ENCODE measurements around the gene PDE4C. TPM values are rescaled to one million over a fixed set of nuclear protein-coding genes. Genes with fewer than 3 reads are reported as not detected.

The PDE4C gene
- 1 to 10 TPM in 9 of 10 donors, under 1 TPM in 1; 0.99 to 5.0 (median 2.7) TPM for polyA plus RNA-seq (ENCODE audit: insufficient read length in 10 of 10)
- long read RNA-seq, donor 1 = 0 reads
- long read RNA-seq, donor 2 = 0 reads
- long read RNA-seq, donor 3 = 0 reads
- long read RNA-seq, donor 4 = 0 reads
- long read RNA-seq, donor 5 = 0 reads
- long read RNA-seq, donor 6 = 0 reads
- long read RNA-seq, donor 7 = 0 reads
- long read RNA-seq, donor 8 = 0 reads
- long read RNA-seq, donor 9 = 0 reads

DNA sequence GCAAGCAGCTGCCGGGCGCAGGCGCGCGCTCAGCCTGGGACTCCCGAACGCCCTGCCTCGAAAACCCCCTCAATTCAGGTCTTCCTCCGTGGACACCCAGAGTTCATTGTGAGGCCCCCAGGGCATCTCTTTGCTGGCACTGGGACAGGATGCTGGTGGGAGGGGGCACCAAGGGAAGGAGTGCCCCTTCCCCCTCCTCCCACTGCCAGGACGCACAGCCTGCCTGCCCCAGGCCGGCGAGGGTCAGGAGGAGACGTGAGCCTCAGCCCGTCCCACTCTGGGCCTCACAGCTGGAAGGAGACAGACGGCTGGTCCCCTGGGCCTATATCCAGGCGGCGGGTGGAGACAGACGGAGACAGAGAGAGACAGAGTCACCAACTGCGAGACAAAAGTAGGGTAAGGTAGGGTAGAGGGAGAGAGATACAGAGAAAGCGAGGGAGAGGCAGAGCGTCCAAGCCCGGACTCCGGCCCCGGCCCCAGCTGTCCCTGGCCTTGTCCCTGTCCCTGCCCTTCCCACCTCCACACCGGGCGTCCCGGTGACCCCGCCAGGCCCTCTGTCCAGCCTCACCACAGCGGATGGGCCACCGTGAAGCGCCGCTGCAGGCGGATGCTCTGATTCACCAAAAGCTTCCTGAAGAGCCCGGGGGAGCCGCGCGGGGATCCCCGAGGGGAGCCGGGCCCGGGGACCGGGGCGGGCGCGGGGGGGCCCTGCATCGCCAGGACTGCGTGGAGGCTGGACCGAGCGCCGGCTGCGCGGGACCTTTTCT lies at the start of gene PDE4C:
PDE4C (minus strand) TSS at position 737 of the 767 bp plus-strand sequence; CDS start at position 714, 23 bp downstream.
- DNase-seq = peak in 1 of 3 donors; percentile 77

DNA sequence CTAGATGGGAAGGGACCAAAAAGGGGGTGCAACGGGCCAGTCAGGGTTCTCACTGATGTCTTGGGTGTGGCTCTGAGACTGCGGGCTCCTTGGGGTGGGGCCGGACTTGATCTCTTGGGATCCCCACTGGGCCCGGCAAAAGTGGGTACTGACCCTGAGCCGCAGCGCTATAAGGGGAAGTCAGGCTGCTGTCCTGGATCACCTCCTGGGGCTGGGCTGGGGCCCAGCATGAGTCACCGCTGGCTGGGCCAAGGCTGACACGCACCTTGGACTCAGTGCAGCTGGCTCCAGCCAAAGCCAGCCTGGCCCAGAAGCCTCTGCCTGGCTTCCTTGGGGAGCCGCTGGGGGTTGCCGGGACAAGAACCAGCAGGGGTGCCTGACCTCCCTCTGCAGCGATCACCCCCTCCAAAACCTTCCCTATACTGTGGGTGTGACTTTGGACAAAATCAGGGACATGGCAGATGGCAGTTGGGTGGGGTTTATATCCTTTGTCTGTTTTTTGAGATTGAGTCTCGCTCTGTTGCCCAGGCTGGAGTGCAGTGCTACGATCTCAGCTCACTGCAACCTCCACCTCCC lies 48.6 kb upstream of the PDE4C start:
- DNase-seq = peak; percentile 75 to 96 (median 95)

DNA sequence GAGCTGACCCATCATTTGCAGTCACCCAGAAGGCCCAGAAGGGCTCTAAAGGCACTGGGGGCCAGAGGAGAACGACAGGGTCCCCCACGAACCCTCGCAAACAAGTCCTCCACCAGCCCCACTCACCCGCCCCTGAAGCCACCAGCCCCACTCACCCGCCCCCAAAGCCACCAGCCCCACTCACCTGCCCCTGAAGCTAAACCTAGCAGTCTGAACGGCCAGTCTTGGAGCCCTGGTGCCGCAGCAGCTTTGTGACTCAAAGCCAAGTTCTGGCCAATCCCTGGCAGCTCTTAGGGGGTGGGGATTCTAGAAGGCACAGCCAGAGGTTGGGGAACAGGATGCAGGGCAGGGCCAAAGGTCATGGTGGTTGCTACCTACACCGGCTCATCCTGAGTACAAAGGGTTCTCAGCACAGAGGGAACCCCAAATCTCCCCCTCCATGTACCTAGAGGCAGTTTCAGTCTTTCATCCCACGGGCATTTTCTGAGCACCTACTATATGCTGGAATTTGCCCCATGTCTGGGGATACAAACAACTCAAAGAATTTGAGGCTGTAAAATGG lies 48.1 kb upstream of the PDE4C start, which contains the start of gene IQCN:
IQCN (minus strand) TSS at position 234 of the 562 bp plus-strand sequence. CDS start 4,974 bp downstream, outside the sequence.
- DNase-seq = no peak

DNA sequence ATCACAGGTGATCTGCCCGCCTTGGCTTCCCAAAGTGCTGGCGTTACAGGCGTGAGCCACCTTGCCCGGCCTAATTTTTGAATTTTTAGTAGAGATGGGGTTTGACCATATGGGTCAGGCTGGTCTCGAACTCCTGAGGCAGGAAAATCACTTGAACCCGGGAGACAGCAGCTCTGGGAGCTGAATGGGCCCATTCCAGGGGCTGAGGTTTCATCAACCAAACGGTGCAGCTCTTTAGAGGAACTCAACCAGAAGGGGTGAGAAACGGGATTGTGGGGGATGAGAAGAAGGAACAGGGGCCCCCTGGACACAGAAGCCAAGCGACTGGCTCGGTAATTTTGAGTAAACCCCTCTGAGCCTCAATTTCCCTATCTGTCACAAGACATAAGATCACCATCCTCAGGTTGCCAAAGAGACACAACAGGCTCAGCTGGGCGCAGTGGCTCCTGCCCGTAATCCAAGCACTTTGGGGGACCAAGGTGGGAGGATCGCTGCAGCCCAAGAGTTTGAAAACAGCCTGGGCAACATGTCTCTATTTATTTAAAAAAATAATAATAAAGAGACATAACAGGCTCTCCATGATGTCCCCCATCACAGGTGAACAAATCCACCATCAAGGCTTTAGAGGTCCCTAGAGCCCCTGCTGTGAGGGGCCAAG lies 47.5 kb upstream of the PDE4C start:
- no peak for DNase-seq

DNA sequence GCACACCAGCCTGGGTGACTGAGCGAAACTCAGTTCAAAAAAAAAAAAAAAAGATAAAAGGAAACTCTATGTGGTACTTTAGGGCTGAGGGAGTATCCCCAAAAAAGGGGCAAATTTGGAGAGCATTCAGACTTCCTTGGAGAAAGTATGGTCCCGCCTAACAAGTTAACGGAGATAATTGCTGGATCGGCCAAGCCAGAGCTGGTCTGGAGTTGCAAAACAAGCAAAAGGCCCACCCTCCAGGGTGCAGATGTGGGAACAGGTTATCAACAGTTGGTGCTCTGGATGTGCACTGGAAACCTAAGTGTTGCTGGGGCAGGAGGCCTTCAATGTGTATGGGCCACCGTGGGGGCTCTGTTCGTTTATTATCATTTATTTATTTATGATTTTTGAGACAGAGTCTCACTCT lies 45.2 kb upstream of the PDE4C start:
- DNase-seq = peak in 1 of 3 donors; percentile 64

DNA sequence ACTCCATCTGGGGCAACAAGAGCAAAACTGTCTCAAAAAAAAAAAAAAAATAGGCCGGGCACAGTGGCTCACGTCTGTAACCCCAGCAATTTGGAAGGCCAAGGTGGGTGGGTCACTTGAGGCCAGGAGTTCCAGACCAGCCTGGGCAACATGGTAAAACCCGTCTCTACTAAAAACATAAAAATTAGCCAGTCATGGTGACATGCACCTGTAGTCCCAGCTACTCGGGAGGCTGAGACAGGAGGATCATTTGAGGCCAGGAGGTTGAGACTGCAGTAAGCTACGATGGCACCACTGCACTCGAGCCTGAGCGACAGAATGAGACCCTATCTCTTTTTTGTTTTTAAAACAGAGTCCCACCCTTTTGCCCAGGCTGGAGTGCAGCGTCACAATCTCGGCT lies 44.1 kb upstream of the PDE4C start:
- DNase-seq = no peak

DNA sequence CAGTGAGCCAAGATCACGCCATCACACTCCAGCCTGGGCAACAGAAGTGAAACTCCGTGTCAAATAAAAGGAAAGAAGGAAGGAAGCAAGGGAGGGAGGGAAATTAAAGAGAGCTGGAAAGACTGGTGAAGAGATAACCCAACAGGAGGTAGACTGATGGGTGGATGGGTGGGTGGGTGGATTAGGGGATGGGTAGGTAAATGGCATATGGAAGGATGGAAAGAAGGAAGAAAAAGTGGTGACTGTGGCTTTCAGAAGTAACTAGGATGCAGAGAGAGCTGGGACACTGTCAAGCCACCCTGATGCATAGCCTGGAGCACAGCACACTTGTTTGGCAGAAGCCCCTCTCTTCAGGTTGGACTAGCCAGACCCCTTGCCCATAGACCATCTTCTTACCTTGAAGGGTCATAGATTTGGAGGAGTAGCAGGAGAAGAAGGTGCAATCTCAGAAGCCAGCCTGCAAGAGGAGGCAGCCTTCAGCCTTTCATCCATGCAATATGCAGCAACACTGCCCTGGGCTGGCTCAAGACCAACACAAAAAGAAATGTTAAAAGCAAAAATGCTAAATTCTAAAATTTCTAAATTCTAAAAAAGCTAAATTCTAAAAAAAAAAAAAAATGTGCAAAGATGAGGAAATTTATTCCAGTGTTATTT lies 43.0 kb upstream of the PDE4C start:
- DNase-seq = no peak

DNA sequence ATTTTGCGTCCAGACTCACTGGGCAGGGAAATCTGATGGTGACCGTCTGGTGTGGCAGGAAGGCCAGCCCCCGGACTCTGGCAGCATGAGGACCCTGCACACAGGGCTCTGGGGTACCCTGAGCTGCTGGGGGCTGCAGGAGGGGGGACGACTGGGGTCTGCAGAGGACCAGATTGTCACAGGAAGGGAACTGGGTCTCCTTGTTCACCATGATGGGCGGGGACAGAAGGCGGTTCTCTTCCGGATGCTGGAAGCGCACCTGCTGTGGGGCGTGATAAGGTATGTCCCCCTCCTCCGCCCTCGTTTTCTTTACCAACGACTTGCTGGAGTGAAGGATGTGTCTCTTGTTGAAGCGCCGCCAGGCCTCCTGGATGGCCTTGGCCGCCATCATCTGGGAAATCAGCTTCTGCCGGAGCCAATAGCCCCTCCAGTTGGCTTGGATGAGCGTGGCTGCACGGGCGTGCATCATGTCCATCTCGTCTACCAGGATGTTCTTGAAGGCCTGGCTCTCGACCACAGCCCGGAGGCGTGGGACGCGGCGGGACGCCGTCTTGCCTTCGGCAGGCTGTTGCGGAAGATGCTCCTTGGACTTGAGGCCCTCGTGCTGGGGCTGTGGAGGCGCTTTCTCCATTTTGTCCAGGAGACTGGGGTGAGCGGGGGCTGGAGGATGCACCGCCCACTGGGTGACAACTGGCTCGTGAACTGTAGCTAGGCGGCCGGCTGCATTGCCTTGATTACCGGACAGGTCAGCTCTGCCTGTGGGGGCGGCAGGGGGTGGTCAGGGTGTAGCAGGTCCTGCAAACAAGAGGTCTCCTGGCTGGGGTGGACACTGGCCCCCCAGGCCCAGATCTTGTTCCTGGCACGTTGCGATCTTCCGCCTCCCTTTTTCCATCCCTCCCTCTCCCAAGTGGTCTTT lies 40.8 kb upstream of the PDE4C start:
- DNase-seq = peak in 1 of 3 donors; percentile 44

DNA sequence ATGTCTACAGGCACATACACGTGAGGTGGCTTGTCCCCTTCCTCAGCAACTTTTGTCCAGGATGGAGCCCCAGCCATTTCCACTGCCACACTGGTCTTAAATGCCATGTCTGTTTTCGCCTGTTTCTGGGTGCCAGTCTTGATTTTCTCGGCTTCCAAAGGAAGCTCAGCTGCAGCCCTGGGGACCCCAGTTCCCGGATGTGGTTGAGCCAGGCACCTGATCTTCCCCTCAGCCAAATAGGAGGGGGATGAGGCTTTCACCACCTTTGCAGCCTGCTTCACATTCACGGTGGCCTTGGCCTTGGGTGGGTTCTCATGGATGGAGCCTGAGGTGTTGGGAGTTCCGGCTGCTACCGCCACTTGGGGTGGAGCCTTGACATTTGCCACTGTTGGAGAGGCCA lies 39.3 kb upstream of the PDE4C start:
- DNase-seq = peak in 1 of 3 donors; percentile 25

DNA sequence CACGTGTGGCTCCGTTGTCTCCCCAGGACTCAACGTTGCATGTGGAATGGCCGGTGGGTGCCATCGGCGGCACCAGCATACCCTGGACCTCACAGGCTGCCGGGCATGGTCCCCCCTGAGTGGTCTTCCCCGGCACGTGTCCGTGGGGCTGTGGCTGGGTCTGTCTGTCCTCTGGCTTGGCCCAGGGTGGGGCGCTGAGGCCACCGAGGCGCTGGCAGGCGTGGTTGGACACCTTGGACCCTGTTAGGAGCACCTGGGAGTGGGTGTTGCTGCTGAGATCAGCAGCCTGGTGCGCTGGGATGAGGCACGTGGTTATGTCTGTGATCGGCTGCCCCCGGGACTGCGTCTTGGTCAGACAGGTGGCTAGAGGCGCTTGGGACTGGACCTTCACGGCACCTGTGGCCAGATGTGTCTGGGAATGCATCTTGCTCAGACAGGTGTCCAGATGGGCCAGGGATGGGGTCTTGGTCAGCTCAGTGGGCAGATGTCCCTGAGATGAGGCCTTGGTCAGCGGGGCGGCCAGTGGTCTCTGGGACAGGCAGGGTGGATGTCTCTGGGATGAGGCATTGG lies 38.8 kb upstream of the PDE4C start:
- peak in 1 of 3 donors; percentile 23 for DNase-seq

DNA sequence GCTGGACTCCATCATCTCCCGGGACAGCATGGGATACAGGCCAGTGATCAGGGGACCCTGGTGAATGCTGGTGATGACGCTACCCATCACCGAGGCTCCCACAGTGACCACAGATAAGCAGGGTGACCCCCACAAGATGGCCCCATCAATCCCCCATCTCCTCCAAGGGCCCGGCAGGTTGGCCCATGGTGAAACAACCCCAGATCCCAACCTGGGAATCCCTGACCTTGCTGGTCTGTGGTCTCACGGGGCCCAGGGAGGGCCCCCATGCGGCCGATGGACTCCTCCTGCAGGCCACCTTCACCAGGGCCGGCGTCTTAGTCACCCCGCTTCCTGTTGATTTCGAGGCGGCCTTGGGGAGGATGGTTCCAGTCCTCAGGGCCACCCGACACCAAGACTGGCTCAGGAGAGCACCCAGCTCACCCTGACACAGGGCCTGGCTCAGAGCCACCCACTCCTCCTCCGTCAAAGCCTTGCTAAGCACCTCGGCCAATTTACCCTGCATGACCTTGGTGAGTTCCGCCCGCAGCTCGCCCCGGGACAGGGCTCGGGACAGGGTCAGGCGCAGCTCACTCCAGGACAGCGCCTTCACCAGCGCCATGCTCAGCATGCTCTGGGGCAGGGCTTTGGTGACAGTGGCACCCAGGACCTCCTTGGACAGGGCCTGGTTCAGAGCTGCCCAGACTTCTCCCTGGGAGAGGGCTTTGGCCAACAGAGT lies 38.1 kb upstream of the PDE4C start:
- DNase-seq = peak in 1 of 3 donors; percentile 22

DNA sequence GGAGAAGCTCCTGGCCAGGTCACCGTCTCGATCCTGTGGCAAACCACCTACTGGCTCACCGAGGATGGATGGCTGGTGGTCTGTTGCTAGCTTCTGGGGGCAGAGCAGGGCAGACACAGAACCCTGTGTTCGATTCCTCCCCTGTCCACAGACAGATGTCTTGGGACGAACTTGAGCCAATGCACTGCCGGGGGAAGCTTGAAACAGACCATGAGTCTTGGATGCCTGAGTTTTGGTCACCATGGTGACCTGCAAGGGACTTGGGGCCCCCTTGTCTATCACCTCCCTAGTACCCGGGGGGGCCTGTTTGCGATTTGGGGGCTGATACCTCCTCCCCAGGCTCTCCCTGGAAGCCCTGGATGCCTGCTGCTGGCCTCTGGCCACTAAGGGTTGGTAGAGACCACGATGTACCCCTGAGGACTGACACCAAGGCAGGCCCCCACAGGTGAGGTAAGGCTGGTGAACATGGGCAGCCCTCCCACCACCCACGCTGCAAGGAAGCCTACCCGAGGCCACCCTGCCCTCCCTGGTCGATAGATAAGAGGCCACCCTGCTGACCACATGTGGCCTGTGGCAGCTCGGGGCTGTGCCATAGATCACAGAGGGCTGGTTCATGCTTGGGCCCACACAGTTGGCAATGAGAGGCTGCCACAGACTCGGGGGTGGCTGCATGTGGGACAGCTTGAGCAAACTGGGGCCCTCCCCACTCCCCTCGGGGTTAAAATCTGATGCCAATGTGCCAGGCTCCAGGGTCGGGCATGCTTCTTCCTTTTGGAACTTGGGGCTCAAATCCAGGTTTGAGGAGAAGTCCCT lies 37.3 kb upstream of the PDE4C start:
- no peak for DNase-seq

DNA sequence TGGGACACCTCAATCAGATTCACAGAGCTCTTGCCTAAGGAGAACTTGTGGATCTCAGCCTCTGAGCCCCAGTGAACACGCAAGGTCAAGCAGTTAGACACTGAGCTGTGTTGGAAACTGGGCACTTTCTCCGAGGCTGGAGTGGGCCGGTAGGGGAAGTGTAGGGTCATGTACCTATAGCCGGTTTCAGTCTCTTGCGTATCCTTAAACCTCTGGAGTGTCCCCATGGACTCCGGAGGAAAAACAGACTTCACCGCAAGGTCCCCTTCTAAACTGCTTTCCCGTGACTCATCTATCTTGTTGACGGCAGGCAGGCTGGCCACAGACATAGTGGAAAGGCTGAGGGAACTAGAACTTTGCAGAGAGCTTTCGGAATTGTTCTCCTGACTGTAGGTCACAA lies 36.7 kb upstream of the PDE4C start:
- DNase-seq = no peak

DNA sequence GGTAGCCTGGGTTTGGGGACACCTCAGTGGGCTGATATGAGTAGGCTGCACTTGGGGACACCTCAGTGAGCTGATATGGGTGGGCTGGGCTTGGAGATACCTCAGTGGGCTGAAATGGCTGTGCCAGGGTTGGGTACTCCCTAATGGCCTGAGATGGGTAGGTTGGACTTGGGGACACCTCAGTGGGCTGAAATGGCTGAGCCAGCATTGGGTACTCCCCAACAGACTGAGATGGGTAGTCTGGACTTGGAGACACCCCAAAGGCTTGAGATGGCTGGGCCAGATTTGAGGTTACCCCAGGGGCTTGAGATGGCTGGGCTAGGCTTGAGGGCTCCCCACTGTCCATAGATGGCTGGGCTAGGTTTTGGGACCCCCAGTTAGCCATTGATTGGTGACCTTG lies 35.9 kb upstream of the PDE4C start:
- no peak for DNase-seq

DNA sequence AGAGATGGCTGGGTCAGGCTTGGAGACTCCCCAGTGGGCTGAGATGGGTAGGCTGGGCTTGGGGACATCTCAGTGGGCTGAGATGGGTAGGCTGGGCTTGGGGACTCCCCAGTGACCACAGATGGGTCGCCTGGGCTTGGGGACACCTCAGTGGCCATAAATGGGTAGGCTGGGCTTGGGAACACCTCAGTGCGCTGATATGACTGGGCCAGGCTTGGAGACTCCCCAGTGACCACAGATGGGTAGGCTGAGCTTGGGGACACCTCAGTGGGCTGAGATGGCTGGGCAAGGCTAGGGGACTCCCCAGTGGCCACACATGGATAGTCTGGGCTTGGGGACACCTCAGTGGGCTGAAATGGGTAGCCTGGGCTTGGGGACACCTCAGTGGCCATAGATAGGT lies 35.2 kb upstream of the PDE4C start:
- no peak for DNase-seq

DNA sequence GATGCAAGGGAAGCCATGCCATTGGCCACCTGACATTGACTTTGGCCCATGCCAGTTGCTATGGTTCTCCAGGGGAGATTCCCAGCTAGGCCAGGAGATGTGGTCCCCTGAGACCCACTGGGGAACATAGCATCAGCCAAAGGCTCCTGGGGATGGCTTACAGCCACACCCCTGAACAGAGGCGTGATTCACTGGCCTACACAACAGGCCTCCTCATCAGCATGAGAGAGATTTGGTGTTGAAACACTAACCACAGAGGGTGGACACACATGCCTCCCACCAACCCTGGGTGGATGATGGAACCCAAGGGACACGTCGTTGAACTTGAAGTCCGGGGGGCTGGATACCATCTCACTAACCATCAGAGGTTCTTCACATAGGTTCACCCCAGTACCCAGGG lies 33.7 kb upstream of the PDE4C start:
- no peak for DNase-seq

DNA sequence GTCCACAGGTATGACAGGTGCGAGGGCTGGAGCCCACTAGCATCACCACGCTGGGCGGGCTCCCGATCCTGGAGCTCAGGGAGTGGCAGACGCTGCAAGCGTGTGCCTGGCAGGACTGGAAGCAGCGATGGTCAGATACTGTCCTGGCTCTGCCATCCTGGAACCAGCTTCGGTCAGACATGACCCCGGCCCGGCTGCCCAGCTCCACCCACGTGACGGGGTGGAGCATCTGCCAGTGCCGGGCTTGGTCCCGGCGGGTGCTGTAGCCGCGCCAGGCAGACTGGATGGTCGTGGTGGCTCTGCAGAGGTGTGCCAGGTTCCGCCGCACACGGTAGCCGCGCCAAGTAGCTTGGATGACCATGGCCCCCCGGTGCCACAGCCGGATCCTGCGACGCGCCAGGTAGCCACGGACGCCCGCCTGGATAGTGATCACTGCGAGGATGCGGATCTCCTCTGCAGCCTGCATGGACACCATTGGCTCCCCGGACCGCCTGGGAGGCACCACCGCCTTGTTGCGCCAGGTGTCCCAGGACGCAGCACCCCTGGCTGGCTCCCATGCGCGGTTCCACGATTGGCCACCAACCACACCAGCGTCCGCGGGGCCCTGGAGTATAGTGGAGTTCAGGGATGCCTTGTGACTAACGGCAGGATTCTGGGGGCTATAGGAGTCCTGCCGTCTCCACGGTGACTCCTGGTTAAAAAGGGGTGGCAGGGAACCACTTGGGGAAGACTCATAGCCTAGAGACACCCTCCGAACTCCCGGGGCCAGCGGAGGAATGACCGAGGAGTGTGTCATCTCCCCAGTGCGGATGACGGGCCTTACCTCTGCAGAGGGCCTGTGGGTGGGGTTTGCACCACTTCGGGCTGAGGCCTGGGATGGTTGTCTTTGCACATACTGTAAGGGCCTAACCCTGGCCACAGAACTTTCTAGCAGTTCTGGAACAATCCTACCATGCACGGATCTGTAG lies 31.5 kb upstream of the PDE4C start:
- DNase-seq = no peak

All from muscle of back (tissue), 13 donors.